ENCODE measurements around the gene PRKCA.

The PRKCA gene

GRCh38 chr17:66750116-66750515 lies 447.7 kb downstream of the PRKCA start:
- TF ChIP-seq CTCF (IDR thresholded peaks at IDR 0.05), result no peak
- Histone ChIP-seq H3K4me3 (no peak overlapping the region), H3K27ac (no peak overlapping the region)
- DNase-seq (ENCODE audit: low spot score), result no peak

GRCh38 chr17:66750781-66751543 lies 448.5 kb downstream of the PRKCA start:
- DNase-seq (ENCODE audit: low spot score), result no peak
- TF ChIP-seq CTCF (IDR thresholded peaks at IDR 0.05), result no peak
- Histone ChIP-seq H3K4me3 (no peak overlapping the region), H3K27ac (no peak overlapping the region)

- no peak overlapping the region for H3K27ac ChIP-seq
- no peak for DNase-seq (ENCODE audit: low spot score)
- TF ChIP-seq CTCF (IDR thresholded peaks at IDR 0.05), result no peak
- H3K4me3 ChIP-seq, result no peak overlapping the region
Observed at GRCh38 chr17:66751771-66752170, 449.4 kb downstream of the PRKCA start.

GRCh38 chr17:66752411-66752810 lies 450.0 kb downstream of the PRKCA start:
- no peak for DNase-seq (ENCODE audit: low spot score)
- H3K4me3 ChIP-seq, result no peak overlapping the region
- no peak overlapping the region for H3K27ac ChIP-seq
- no peak for TF ChIP-seq CTCF (IDR thresholded peaks at IDR 0.05)

GRCh38 chr17:66753126-66753920 lies 450.9 kb downstream of the PRKCA start:
- no peak for TF ChIP-seq CTCF (IDR thresholded peaks at IDR 0.05)
- Histone ChIP-seq H3K4me3 (no peak overlapping the region), H3K27ac (no peak overlapping the region)
- no peak for DNase-seq (ENCODE audit: low spot score)

GRCh38 chr17:66755101-66755943 lies 452.9 kb downstream of the PRKCA start:
- TF ChIP-seq CTCF (IDR thresholded peaks at IDR 0.05), result no peak
- H3K27ac ChIP-seq, result no peak overlapping the region
- no peak overlapping the region for H3K4me3 ChIP-seq
- DNase-seq (ENCODE audit: low spot score), result no peak
